ENCODE results near the gene LRRC75A. TPM values are rescaled to one million over a fixed set of nuclear protein-coding genes. Genes with fewer than 3 reads are reported as not detected.

The LRRC75A gene
- total and polyA plus RNA-seq, 2 of the 13 experiments (the other 11 are each of a cell fraction or from before 2014, with no cell fraction given): 0.03 TPM; not detected in 1

- Histone ChIP-seq H2AFZ (ENCODE audit: low read length) (peak overlapping the region; percentile 67), H3K9me3 (ENCODE audit: low read length) (no peaks in the 10 kb centered on the region), H3K4me3 (replicated peaks in 1 of 3; ENCODE audit: insufficient read depth in 1 of 3, low read depth in 2 of 3, low read length in 3 of 3) (peak overlapping the region in 2 of 3 experiments; percentile 14 to 30; a peak in 2 of 6 replicates), H3K4me1 (ENCODE audit: insufficient read depth, low read length) (peaks cover 54% of the 10 kb centered on the region), H4K20me1 (ENCODE audit: insufficient read depth, low read length) (no peaks in the 10 kb centered on the region), H3K36me3 (replicated peaks in 1 of 2; ENCODE audit: control insufficient read depth in 1 of 2, insufficient read depth in 2 of 2, low read length in 2 of 2) (no peaks in the 10 kb centered on the region; a peak in 1 of 5 replicates), H3K9ac (ENCODE audit: insufficient read depth, low read depth, low read length) (peak overlapping the region; percentile 29), H3K27me3 (ENCODE audit: control insufficient read depth in 1 of 2, insufficient read depth in 2 of 2, low read length in 2 of 2) (no peaks in the 10 kb centered on the region), H3K79me2 (ENCODE audit: insufficient read depth, low read length) (no peaks in the 10 kb centered on the region), H3K27ac (ENCODE audit: extremely low read length, insufficient read depth, low read length) (peak overlapping the region; percentile 68), H3K4me2 (ENCODE audit: low read depth, low read length) (peak overlapping the region; percentile 70)
- DNase-seq (ENCODE audit: low spot score): peak; percentile 54
- ChIA-PET CTCF (ENCODE audit: low intra/inter-chr PET ratio, low total read pairs) (no interaction called here), POLR2A (interaction anchor here (0.8 to 2.2 kb wide), 9 partner anchors 8 to 106 kb away, joined by 3 to 19 read pairs (median 4); partner anchors contain the start of gene UBB)
- BruUV-seq (replicated peaks): no TSS peak
- peak; percentile 27 for ATAC-seq
- intact Hi-C loops (cut with micrococcal nuclease; ENCODE audit: unreplicated experiment): no loop called here
- 15% methylated on average over 6 of the region's 8 CpGs for WGBS (ENCODE audit: low lambda C conversion rate)
- peak; percentile 67 for FAIRE-seq
- in situ Hi-C loops (cut with HindIII; ENCODE audit: extremely low pct_ligation_motif_present, low pct_unique_long_range_greater_than_20kb): loop anchor here (5.0 to 10.0 kb wide), 2 partner anchors 37 to 54 kb away; partner anchors contain the start of gene UBB
- TF ChIP-seq EED (CRISPR knock-in tag; IDR thresholded peaks at IDR 0.05) (no peak), BCL6 (CRISPR knock-in tag; IDR thresholded peaks at IDR 0.05) (0 out of 2 replicates have a peak, but pooled peaks have one; percentile 8), FOXA1 (IDR thresholded peaks at IDR 0.05) (no peak), FOXA1 (CRISPR knock-in tag; IDR thresholded peaks at IDR 0.05) (0 out of 2 replicates have a peak, but pooled peaks have one; percentile 38), HDAC6 (IDR thresholded peaks at IDR 0.05; ENCODE audit: low read depth, low read length) (no peak), MAX (IDR thresholded peaks at IDR 0.05) (0 out of 2 replicates have a peak, but pooled peaks have one; percentile 32), ZNF839 (CRISPR knock-in tag; IDR thresholded peaks at IDR 0.05; ENCODE audit: borderline replicate concordance) (no peak), SP140L (CRISPR knock-in tag; IDR thresholded peaks at IDR 0.05; ENCODE audit: borderline replicate concordance) (no peak), ZNF580 (CRISPR knock-in tag; IDR thresholded peaks at IDR 0.05; ENCODE audit: borderline replicate concordance, low read depth) (no peak; the same call in 1 of the 2 replicates), ATF1 (CRISPR knock-in tag; IDR thresholded peaks at IDR 0.05) (no peak), ZNF687 (CRISPR knock-in tag; IDR thresholded peaks at IDR 0.05) (0 out of 2 replicates have a peak, but pooled peaks have one; percentile 33), NR2F2 (IDR thresholded peaks at IDR 0.05; ENCODE audit: borderline replicate concordance, low read depth) (no peak), ZNF317 (CRISPR knock-in tag; IDR thresholded peaks at IDR 0.05) (peak; percentile 36; the same call in 1 of the 2 replicates), TSC22D2 (CRISPR knock-in tag; IDR thresholded peaks at IDR 0.05; ENCODE audit: borderline replicate concordance) (no peak), HINFP (CRISPR knock-in tag; IDR thresholded peaks at IDR 0.05; ENCODE audit: low read depth) (no peak), SYNCRIP (IDR thresholded peaks at IDR 0.05; ENCODE audit: insufficient read depth, low read depth, low read length) (no peak), ZFY (CRISPR knock-in tag; IDR thresholded peaks at IDR 0.05) (no peak), ISX (CRISPR knock-in tag; conservative IDR thresholded peaks at IDR 0.05) (no peak)
These were observed 72.7 kb downstream of the LRRC75A start for GRCh38 chr17:16419074-16419928.
